HEK293 (cell line): ENCODE data around the gene DDX31.

Experiments used
- MYNN ChIP-seq: fragments of 450-650 bp; formaldehyde crosslinking; IDR thresholded peaks from 2 replicates; pipeline ENCODE4 v1.5.1; 2016; ENCODE audit warnings: missing biosample characterization, missing genetic modification characterization, borderline replicate concordance
- YY1 ChIP-seq: fragments of 450-650 bp; formaldehyde crosslinking; IDR thresholded peaks from 2 replicates; pipeline ENCODE4 v1.5.1; 2018; ENCODE audit warnings: missing biosample characterization, missing genetic modification characterization
- ZFHX2 ChIP-seq: fragments of 450-650 bp; formaldehyde crosslinking; conservative IDR thresholded peaks from 2 replicates; pipeline ENCODE4 v1.5.1; 2016; ENCODE audit warnings: missing biosample characterization, missing genetic modification characterization
- ZNF121 ChIP-seq: fragments of 450-650 bp; formaldehyde crosslinking; IDR thresholded peaks from 2 replicates; pipeline ENCODE4 v1.5.1; 2016; ENCODE audit warnings: missing biosample characterization, missing genetic modification characterization
- ZNF24 ChIP-seq: fragments of 450-650 bp; formaldehyde crosslinking; IDR thresholded peaks from 2 replicates; pipeline ENCODE4 v1.5.1; 2016; ENCODE audit warnings: missing biosample characterization, missing genetic modification characterization
- TF ChIP-seq, protein P1 (sequence below): fragments of 450-650 bp; formaldehyde crosslinking; IDR thresholded peaks from 2 replicates; pipeline ENCODE4 v1.5.1; 2016; ENCODE audit warnings: missing biosample characterization, missing genetic modification characterization
- TF ChIP-seq, protein P2 (sequence below): fragments of 450-650 bp; formaldehyde crosslinking; IDR thresholded peaks from 2 replicates; pipeline ENCODE4 v1.5.1; 2016; ENCODE audit warnings: missing biosample characterization, missing genetic modification characterization

DNA sequence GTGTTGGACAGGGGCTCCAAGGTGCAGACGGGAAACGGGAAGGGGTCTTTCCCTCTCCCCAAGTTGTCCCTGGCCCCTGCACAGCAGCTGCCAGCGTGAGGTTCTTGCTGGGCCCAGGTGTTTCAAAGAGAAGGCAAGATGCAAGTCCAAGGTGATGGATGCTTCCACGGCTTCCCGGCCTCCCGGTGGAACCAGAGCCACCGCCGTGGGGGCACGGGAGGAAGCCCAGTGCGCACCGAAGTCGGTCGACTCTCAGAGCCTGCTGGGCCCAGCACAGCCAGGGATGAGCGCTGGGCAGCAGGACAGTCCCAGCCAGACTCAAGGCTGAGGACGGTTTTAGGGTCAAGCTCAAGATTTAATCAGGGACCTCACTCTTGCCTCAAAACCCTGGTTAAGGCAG is 112.6 kb downstream of the DDX31 start:
- TF ChIP-seq ZNF121 (tag by site-specific recombination), result no peak
- TF ChIP-seq, protein P1, sequence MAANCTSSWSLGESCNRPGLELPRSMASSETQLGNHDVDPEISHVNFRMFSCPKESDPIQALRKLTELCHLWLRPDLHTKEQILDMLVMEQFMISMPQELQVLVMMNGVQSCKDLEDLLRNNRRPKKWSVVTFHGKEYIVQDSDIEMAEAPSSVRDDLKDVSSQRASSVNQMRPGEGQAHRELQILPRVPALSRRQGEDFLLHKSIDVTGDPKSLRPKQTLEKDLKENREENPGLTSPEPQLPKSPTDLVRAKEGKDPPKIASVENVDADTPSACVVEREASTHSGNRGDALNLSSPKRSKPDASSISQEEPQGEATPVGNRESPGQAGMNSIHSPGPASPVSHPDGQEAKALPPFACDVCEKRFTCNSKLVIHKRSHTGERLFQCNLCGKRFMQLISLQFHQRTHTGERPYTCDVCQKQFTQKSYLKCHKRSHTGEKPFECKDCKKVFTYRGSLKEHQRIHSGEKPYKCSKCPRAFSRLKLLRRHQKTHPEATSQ (tag by site-specific recombination), result no peak
- TF ChIP-seq, protein P2, sequence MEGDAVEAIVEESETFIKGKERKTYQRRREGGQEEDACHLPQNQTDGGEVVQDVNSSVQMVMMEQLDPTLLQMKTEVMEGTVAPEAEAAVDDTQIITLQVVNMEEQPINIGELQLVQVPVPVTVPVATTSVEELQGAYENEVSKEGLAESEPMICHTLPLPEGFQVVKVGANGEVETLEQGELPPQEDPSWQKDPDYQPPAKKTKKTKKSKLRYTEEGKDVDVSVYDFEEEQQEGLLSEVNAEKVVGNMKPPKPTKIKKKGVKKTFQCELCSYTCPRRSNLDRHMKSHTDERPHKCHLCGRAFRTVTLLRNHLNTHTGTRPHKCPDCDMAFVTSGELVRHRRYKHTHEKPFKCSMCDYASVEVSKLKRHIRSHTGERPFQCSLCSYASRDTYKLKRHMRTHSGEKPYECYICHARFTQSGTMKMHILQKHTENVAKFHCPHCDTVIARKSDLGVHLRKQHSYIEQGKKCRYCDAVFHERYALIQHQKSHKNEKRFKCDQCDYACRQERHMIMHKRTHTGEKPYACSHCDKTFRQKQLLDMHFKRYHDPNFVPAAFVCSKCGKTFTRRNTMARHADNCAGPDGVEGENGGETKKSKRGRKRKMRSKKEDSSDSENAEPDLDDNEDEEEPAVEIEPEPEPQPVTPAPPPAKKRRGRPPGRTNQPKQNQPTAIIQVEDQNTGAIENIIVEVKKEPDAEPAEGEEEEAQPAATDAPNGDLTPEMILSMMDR (tag by site-specific recombination), result no peak
- no peak for TF ChIP-seq ZNF24 (tag by site-specific recombination)
- TF ChIP-seq MYNN, result no peak
- no peak for TF ChIP-seq ZFHX2 (tag by site-specific recombination)
- no peak for TF ChIP-seq YY1
